SK-N-SH (cell line): ENCODE results near the gene DLL1. TPM values are rescaled to one million over a fixed set of nuclear protein-coding genes. Genes with fewer than 3 reads are reported as not detected.

Source experiments
- CTCF ChIA-PET: fragments of 300-600, 350-600 bp; formaldehyde crosslinking; extraction: SDS; loops from one replicate; lab custom pipeline; 2021; lab: Yijun Ruan, JAX
- POLR2A ChIA-PET: fragments of 350-600 bp; sonication (Branson Sonifier 250); formaldehyde crosslinking; extraction: SDS; loops from one replicate; lab custom pipeline; 2020; ENCODE audit warnings: antibody characterized with exemption, inconsistent platforms; lab: Yijun Ruan, JAX
- DNase-seq: peaks from one replicate; pipeline ENCODE4 v3.0.0; 2012
- H2AFZ ChIP-seq: fragments of 200-600 bp; sonication (generic); 2 replicates; pipeline ENCODE4 v1.8.1; 2016; ENCODE audit warnings: antibody characterized with exemption, mild to moderate bottlenecking, low read depth
- H3F3A ChIP-seq: fragments of 200-600 bp; sonication (generic); replicated peaks from 2 replicates; pipeline ENCODE3; 2016; ENCODE audit warnings: antibody characterized with exemption, mild to moderate bottlenecking; ENCODE audit not compliant: insufficient read depth
- H3K27ac ChIP-seq, 2 experiments: fragments of 200-500 bp in 1 of 2; fragments of 200-600 bp in 1 of 2; sonication (Bioruptor generic) in 1 of 2; sonication (generic), shearing (Covaris generic) in 1 of 2; 2 replicates each; pipeline versions ENCODE4 v1.5.1 to v1.6.1; 2014 to 2016; ENCODE audit warnings: low read depth in 2 of 2, inconsistent platforms in 1 of 2, low read length in 1 of 2, mild to moderate bottlenecking in 1 of 2, mixed read lengths in 1 of 2
- H3K27me3 ChIP-seq: fragments of 200-600 bp; sonication (generic), shearing (Covaris generic); 2 replicates; pipeline ENCODE4 v1.6.1; 2016; ENCODE audit warnings: mixed run types; ENCODE audit not compliant: insufficient read depth
- H3K36me3 ChIP-seq, 2 experiments: fragments of 200-500 bp in 1 of 2; fragments of 200-600 bp in 1 of 2; sonication (Bioruptor generic) in 1 of 2; sonication (generic) in 1 of 2; replicated peaks in 1 of 2; 2 replicates each; pipeline versions ENCODE3 to v1.5.1; 2014 to 2016; ENCODE audit warnings: low read length in 1 of 2, mild to moderate bottlenecking in 1 of 2; ENCODE audit not compliant: insufficient read depth in 2 of 2, control insufficient read depth in 1 of 2
- H3K4me1 ChIP-seq, 2 experiments: fragments of 200-500 bp in 1 of 2; fragments of 200-600 bp in 1 of 2; sonication (Bioruptor generic) in 1 of 2; sonication (generic), shearing (Covaris generic) in 1 of 2; 2 replicates each; pipeline versions ENCODE4 v1.5.1 to v1.6.1; 2014 to 2016; ENCODE audit warnings: low read depth in 1 of 2, low read length in 1 of 2, mixed run types in 1 of 2; ENCODE audit not compliant: insufficient read depth in 2 of 2, control insufficient read depth in 1 of 2
- H3K4me2 ChIP-seq: fragments of 200-600 bp; sonication (generic), shearing (Covaris generic); 2 replicates; pipeline ENCODE4 v1.6.1; 2017; ENCODE audit warnings: mixed run types
- H3K4me3 ChIP-seq, 2 experiments: fragments of 200-500 bp in 1 of 2; fragments of 200-600 bp in 1 of 2; sonication (Bioruptor generic) in 1 of 2; sonication (generic), shearing (Covaris generic) in 1 of 2; 2 replicates each; pipeline versions ENCODE4 v1.5.1 to v1.8.1; 2014 to 2016; ENCODE audit warnings: low read depth in 2 of 2, inconsistent platforms in 1 of 2, low read length in 1 of 2, mild to moderate bottlenecking in 1 of 2, mixed read lengths in 1 of 2, moderate library complexity in 1 of 2
- H3K79me2 ChIP-seq: fragments of 200-600 bp; sonication (generic); 2 replicates; pipeline ENCODE4 v1.8.1; 2017; ENCODE audit warnings: mild to moderate bottlenecking; ENCODE audit not compliant: insufficient read depth
- H3K9ac ChIP-seq: fragments of 200-600 bp; sonication (generic); 2 replicates; pipeline ENCODE4 v1.6.1; 2017; ENCODE audit warnings: mixed run types
- H3K9me2 ChIP-seq: fragments of 200-600 bp; sonication (generic); 2 replicates; pipeline ENCODE4 v1.6.1; 2017; ENCODE audit warnings: mixed run types
- H3K9me3 ChIP-seq: fragments of 200-600 bp; sonication (generic); 2 replicates; pipeline ENCODE4 v1.6.1; 2017; ENCODE audit warnings: mixed run types, mild to moderate bottlenecking, moderate library complexity
- H4K20me1 ChIP-seq: fragments of 200-600 bp; sonication (generic); 2 replicates; pipeline ENCODE4 v1.6.1; 2017; ENCODE audit warnings: mild to moderate bottlenecking, mixed run types; ENCODE audit not compliant: insufficient read depth
- GATA2 ChIP-seq: sonication (generic); formaldehyde crosslinking; IDR thresholded peaks from 2 replicates; pipeline ENCODE4 v1.5.0; 2020; ENCODE audit warnings: mild to moderate bottlenecking, missing genetic modification reagents
- JUND ChIP-seq: IDR thresholded peaks from 2 replicates; pipeline ENCODE4 v1.4.0; 2012
- MEF2A ChIP-seq: IDR thresholded peaks from 2 replicates; pipeline ENCODE4 v1.4.0; 2012; ENCODE audit warnings: low read depth, borderline replicate concordance
- RAD21 ChIP-seq: IDR thresholded peaks from 2 replicates; pipeline ENCODE4 v1.6.1; 2012; ENCODE audit warnings: mild to moderate bottlenecking, low read length
- RCOR1 ChIP-seq: fragments of 150-350 bp; IDR thresholded peaks from 2 replicates; pipeline ENCODE4 v1.6.1; 2017; ENCODE audit warnings: antibody characterized with exemption, low read length
- SMC3 ChIP-seq: IDR thresholded peaks from 2 replicates; pipeline ENCODE4 v1.6.1; 2012; ENCODE audit warnings: low read depth, low read length, improper control_type of control experiment
- USF2 ChIP-seq: fragments of 150-350 bp; IDR thresholded peaks from 2 replicates; pipeline ENCODE4 v1.6.1; 2017; ENCODE audit warnings: antibody characterized with exemption, low read length, low read depth, borderline replicate concordance
- YY1 ChIP-seq: IDR thresholded peaks from 2 replicates; pipeline ENCODE4 v1.4.0; 2012; ENCODE audit warnings: low read depth, mild to moderate bottlenecking
- ZBTB33 ChIP-seq: IDR thresholded peaks from 2 replicates; pipeline ENCODE4 v1.4.0; 2012; ENCODE audit warnings: low read depth, borderline replicate concordance
- WGBS: methylation state at CpG from one replicate; pipeline ENCODE4 v1.1.6; 2017; ENCODE audit warnings: low lambda C conversion rate; 5-methylcytosine and 5-hydroxymethylcytosine counted together
- polyA plus RNA-seq, 3 experiments: library from polyadenylated mRNA; depleted of rRNA; stranded (reverse); fragments of >200 nt; gene quantifications; 2 replicates each; pipeline ENCODE4 v1.2.3, GENCODE V29; 2012

Gene DLL1
- polyA plus RNA-seq, 1 of the 3 experiments (the other 2 are of a cell fraction), result 0.25 TPM

- Histone ChIP-seq H3K27me3 (peaks cover 18% of the 10 kb centered on the region), H2AFZ (no peak overlapping the region), H4K20me1 (no peaks in the 10 kb centered on the region), H3K9me2 (no peaks in the 10 kb centered on the region), H3K4me2 (no peak overlapping the region), H3K9me3 (no peaks in the 10 kb centered on the region), H3K4me1 (peaks cover 0 to 7% of the 10 kb centered on the region in 2 experiments; a peak in 3 of 4 replicates), H3K27ac (no peak overlapping the region), H3K9ac (no peak overlapping the region), H3F3A (peaks cover 3% of the 10 kb centered on the region), H3K79me2 (peaks cover 6% of the 10 kb centered on the region; the same call in 1 of the 2 replicates), H3K4me3 (no peak overlapping the region), H3K36me3 (no peaks in the 10 kb centered on the region)
- no peak for DNase-seq
- CTCF ChIA-PET, result interaction anchor here (1.2 to 2.3 kb wide), 2 partner anchors 216 to 469 kb away, joined by 3 to 8 read pairs; no protein-coding TSS in a partner anchor
- POLR2A ChIA-PET, result no interaction called here
- WGBS, result no CpG with 5 or more reads among the region's 1 CpG
- TF ChIP-seq RCOR1, result no peak
- no peak for TF ChIP-seq GATA2 (CRISPR knock-in tag)
- no peak for TF ChIP-seq RAD21
- no peak for TF ChIP-seq MEF2A
- no peak for TF ChIP-seq YY1
- TF ChIP-seq SMC3, result no peak
- no peak for TF ChIP-seq ZBTB33
Measured at GRCh38 chr6:170301184-170301583, 10.3 kb upstream of the DLL1 start.

- CTCF ChIA-PET, result no interaction called here
Measured at GRCh38 chr6:170298688-170299087, 7.8 kb upstream of the DLL1 start.

More at GRCh38 chr6:170298688-170299087, 7.8 kb upstream of the DLL1 start:
- Histone ChIP-seq H3K27me3 (peaks cover 43% of the 10 kb centered on the region), H3K36me3 (no peaks in the 10 kb centered on the region), H3F3A (peaks cover 13% of the 10 kb centered on the region), H3K4me3 (no peak overlapping the region), H3K9me3 (no peaks in the 10 kb centered on the region), H3K27ac (no peak overlapping the region), H2AFZ (no peak overlapping the region), H3K4me1 (peaks cover 0 to 12% of the 10 kb centered on the region in 2 experiments; a peak in 1 of 4 replicates), H4K20me1 (no peaks in the 10 kb centered on the region), H3K9me2 (no peaks in the 10 kb centered on the region), H3K79me2 (no peaks in the 10 kb centered on the region), H3K4me2 (no peak overlapping the region), H3K9ac (no peak overlapping the region)
- no peak for DNase-seq
- POLR2A ChIA-PET, result no interaction called here
- TF ChIP-seq RAD21, result no peak
- TF ChIP-seq JUND, result no peak
- TF ChIP-seq USF2, result no peak
- WGBS, result 100% methylated on average over 1 of the region's 1 CpG
